ENCODE measurements around the gene SLC5A3.

DNA sequence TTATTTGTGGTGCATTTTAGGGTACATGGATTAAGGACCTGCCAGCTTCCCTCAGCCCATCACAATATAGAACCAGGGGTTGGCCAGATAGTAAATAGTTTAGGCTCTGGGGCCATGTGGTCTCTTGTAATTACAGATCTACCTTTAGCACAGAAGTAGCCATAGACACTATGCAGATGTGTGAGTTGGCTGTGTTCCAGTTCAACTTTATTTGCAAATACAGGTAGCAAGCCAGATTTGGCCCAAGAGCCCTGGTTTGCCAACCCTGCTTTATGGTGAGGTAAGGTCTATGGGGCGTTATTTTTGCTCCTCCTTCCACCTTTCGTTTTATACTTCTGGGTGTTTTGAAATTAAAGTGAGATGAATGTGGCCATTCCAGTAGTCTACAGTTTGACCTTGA, 48.7 kb downstream of the SLC5A3 start:
- TF ChIP-seq, protein P1, sequence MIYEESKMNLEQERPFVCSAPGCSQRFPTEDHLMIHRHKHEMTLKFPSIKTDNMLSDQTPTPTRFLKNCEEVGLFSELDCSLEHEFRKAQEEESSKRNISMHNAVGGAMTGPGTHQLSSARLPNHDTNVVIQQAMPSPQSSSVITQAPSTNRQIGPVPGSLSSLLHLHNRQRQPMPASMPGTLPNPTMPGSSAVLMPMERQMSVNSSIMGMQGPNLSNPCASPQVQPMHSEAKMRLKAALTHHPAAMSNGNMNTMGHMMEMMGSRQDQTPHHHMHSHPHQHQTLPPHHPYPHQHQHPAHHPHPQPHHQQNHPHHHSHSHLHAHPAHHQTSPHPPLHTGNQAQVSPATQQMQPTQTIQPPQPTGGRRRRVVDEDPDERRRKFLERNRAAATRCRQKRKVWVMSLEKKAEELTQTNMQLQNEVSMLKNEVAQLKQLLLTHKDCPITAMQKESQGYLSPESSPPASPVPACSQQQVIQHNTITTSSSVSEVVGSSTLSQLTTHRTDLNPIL (CRISPR knock-in tag; IDR thresholded peaks at IDR 0.05; ENCODE audit: low read depth) = no peak
- TF ChIP-seq CSDC2 (CRISPR knock-in tag; IDR thresholded peaks at IDR 0.05) (no peak), TCF4 (CRISPR knock-in tag; IDR thresholded peaks at IDR 0.05; ENCODE audit: borderline replicate concordance) (no peak), PPARA (CRISPR knock-in tag; IDR thresholded peaks at IDR 0.05; ENCODE audit: borderline replicate concordance) (no peak), ZNF565 (CRISPR knock-in tag; conservative IDR thresholded peaks at IDR 0.05; ENCODE audit: low read depth) (no peak), GLIS3 (CRISPR knock-in tag; IDR thresholded peaks at IDR 0.05) (no peak)
- TF ChIP-seq, protein P2, sequence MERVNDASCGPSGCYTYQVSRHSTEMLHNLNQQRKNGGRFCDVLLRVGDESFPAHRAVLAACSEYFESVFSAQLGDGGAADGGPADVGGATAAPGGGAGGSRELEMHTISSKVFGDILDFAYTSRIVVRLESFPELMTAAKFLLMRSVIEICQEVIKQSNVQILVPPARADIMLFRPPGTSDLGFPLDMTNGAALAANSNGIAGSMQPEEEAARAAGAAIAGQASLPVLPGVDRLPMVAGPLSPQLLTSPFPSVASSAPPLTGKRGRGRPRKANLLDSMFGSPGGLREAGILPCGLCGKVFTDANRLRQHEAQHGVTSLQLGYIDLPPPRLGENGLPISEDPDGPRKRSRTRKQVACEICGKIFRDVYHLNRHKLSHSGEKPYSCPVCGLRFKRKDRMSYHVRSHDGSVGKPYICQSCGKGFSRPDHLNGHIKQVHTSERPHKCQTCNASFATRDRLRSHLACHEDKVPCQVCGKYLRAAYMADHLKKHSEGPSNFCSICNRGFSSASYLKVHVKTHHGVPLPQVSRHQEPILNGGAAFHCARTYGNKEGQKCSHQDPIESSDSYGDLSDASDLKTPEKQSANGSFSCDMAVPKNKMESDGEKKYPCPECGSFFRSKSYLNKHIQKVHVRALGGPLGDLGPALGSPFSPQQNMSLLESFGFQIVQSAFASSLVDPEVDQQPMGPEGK (CRISPR knock-in tag; IDR thresholded peaks at IDR 0.05; ENCODE audit: borderline replicate concordance) = no peak
- TF ChIP-seq, protein P3, sequence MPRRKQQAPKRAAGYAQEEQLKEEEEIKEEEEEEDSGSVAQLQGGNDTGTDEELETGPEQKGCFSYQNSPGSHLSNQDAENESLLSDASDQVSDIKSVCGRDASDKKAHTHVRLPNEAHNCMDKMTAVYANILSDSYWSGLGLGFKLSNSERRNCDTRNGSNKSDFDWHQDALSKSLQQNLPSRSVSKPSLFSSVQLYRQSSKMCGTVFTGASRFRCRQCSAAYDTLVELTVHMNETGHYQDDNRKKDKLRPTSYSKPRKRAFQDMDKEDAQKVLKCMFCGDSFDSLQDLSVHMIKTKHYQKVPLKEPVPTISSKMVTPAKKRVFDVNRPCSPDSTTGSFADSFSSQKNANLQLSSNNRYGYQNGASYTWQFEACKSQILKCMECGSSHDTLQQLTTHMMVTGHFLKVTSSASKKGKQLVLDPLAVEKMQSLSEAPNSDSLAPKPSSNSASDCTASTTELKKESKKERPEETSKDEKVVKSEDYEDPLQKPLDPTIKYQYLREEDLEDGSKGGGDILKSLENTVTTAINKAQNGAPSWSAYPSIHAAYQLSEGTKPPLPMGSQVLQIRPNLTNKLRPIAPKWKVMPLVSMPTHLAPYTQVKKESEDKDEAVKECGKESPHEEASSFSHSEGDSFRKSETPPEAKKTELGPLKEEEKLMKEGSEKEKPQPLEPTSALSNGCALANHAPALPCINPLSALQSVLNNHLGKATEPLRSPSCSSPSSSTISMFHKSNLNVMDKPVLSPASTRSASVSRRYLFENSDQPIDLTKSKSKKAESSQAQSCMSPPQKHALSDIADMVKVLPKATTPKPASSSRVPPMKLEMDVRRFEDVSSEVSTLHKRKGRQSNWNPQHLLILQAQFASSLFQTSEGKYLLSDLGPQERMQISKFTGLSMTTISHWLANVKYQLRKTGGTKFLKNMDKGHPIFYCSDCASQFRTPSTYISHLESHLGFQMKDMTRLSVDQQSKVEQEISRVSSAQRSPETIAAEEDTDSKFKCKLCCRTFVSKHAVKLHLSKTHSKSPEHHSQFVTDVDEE (CRISPR knock-in tag; IDR thresholded peaks at IDR 0.05) = no peak
- TF ChIP-seq, protein P4, sequence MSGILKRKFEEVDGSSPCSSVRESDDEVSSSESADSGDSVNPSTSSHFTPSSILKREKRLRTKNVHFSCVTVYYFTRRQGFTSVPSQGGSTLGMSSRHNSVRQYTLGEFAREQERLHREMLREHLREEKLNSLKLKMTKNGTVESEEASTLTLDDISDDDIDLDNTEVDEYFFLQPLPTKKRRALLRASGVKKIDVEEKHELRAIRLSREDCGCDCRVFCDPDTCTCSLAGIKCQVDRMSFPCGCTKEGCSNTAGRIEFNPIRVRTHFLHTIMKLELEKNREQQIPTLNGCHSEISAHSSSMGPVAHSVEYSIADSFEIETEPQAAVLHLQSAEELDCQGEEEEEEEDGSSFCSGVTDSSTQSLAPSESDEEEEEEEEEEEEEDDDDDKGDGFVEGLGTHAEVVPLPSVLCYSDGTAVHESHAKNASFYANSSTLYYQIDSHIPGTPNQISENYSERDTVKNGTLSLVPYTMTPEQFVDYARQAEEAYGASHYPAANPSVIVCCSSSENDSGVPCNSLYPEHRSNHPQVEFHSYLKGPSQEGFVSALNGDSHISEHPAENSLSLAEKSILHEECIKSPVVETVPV (CRISPR knock-in tag; IDR thresholded peaks at IDR 0.05) = no peak
